GM03348 (cell line): ENCODE results near the gene GNLY.
"Not testable (repeated sequence)": the region's sequence is repeated elsewhere in the genome, so short reads cannot be mapped to it uniquely, and the experiment has no call there.

Experiments used
- DNase-seq: peaks from one replicate; pipeline ENCODE4 v3.0.0; 2012; ENCODE audit warnings: low spot score

The GNLY gene

GRCh38 chr2:85665264-85665937 lies 28.8 kb upstream of the GNLY start:
- DNase-seq: no peak

- DNase-seq: no peak
These were observed 28.1 kb upstream of the GNLY start for GRCh38 chr2:85666016-85666415.

- DNase-seq: peak; percentile 3
These were observed 27.5 kb upstream of the GNLY start for GRCh38 chr2:85666435-85667316.

GRCh38 chr2:85667561-85668008 lies 26.6 kb upstream of the GNLY start:
- DNase-seq: no peak

- DNase-seq: peak; percentile 60
These were observed 25.9 kb upstream of the GNLY start, which contains the start of gene SFTPB for GRCh38 chr2:85668009-85668856. Gene SFTPB, minus strand, starts transcription at chr2:85668199. Its CDS starts 16 bp downstream, at chr2:85668183.

- no peak for DNase-seq
These were observed 25.4 kb upstream of the GNLY start for GRCh38 chr2:85668857-85669142.

GRCh38 chr2:85669549-85669948 lies 24.6 kb upstream of the GNLY start:
- no peak for DNase-seq

GRCh38 chr2:85670416-85670815 lies 23.7 kb upstream of the GNLY start:
- not testable (repeated sequence) for DNase-seq

- no peak for DNase-seq
These were observed 21.7 kb upstream of the GNLY start for GRCh38 chr2:85672456-85672855.

- DNase-seq: peak; percentile 22
These were observed 20.3 kb upstream of the GNLY start for GRCh38 chr2:85673716-85674375.

- DNase-seq: peak; percentile 4
These were observed 19.7 kb upstream of the GNLY start for GRCh38 chr2:85674417-85674816.

- DNase-seq: no peak
These were observed 18.7 kb upstream of the GNLY start for GRCh38 chr2:85675427-85675826.

- DNase-seq: no peak
These were observed 18.2 kb upstream of the GNLY start for GRCh38 chr2:85675866-85676548.

- no peak for DNase-seq
These were observed 15.8 kb upstream of the GNLY start for GRCh38 chr2:85678377-85678776.

- peak; percentile 93 for DNase-seq
These were observed 15.1 kb upstream of the GNLY start for GRCh38 chr2:85678794-85679672.

GRCh38 chr2:85680707-85681371 lies 13.3 kb upstream of the GNLY start:
- DNase-seq: no peak

GRCh38 chr2:85681372-85681763 lies 12.8 kb upstream of the GNLY start:
- peak; percentile 4 for DNase-seq

GRCh38 chr2:85681776-85682175 lies 12.4 kb upstream of the GNLY start:
- DNase-seq: no peak

- peak; percentile 22 for DNase-seq
These were observed 11.8 kb upstream of the GNLY start for GRCh38 chr2:85682378-85682777.

GRCh38 chr2:85684380-85684779 lies 9.8 kb upstream of the GNLY start:
- no peak for DNase-seq
